Non-pigmented ciliary epithelial cell (primary cell): ENCODE results near the gene LRIT2.
"Not testable (repeated sequence)": the region's sequence is repeated elsewhere in the genome, so short reads cannot be mapped to it uniquely, and the experiment has no call there.

Source experiments
- DNase-seq: peaks from one replicate; pipeline ENCODE4 v3.0.0-alpha.2; 2010; ENCODE audit warnings: low read depth

The LRIT2 gene

DNA sequence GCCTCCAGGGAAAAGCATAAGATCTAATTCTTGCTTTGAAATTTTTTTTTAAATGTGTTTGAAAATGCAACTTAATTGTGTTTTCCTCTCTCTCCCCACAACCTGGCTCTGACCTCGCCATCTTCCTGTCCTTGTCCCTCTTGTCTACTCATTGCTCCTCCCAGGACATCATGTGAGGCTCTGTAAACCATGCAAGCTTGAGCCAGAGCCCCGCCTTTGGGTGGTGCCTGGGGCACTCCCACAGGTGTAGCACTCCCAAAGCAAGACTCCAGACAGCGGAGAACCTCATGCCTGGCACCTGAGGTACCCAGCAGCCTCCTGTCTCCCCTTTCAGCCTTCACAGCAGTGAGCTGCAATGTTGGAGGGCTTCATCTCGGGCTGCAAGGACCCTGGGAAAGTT is 40.8 kb downstream of the LRIT2 start:
- no peak for DNase-seq

DNA sequence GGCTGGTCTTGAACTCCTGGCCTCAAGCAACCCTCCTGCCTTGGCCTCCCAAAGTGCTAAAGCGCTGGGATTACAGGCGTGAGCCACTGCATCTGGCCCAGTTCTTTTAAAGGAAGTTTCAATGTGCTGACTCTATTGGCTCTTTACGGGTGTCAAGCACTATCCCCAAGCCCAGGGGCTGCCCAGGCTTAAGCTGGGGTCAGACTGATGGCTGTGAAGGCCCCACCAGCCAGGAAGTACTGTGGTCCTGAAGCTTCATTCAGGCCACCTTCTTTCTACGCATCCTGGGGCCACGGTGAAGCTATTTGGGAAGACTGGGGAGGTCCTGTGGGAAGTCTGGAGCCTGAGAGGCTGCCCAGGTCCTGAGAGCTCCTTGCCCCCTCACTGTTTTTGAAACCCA is 43.7 kb downstream of the LRIT2 start:
- DNase-seq, result no peak

DNA sequence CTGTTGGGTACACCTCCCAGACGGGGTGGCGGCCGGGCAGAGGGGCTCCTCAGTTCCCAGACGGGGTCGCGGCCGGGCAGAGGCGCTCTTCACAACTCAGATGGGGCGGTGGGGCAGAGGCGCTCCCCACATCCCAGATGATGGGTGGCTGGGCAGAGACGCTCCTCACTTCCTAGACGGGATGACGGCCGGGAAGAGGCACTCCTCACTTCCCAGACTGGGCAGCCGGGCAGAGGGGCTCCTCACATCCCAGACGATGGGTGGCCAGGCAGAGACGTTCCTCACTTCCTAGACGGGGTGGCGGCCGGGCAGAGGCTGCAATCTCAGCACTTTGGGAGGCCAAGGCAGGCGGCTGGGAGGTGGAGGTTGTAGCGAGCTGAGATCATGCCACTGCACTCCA is 45.0 kb downstream of the LRIT2 start:
- DNase-seq, result not testable (repeated sequence)

DNA sequence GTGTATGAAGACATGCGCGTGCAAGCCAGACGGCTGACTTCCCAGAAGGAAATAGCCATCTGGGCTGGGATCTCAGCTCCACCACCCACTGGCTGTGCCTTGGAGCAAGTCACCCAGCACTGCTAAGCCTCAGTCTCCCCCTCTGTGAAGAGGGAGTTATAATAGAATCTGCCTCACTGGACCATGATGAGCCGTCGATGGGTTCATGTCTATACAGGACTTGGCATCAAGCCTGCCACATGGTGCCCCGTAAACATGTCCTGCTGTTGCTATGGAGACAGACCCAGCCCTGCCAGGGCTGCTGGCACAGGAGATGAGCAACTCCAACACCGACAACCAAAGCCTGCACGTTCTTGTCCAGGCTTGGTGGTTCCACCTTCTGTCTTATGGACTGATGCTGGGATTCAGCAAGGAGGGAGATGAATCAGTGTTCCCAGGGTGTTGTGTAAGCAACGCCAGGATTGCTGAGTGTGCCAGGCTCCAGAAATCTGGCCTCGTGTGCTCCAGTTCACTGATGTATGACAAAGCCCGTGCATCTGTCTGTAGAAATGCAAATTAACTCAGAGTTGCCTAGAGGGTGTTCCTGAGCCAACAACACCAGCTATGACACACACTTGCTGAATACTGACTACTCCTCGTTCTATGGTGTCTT is 46.2 kb downstream of the LRIT2 start:
- no peak for DNase-seq

DNA sequence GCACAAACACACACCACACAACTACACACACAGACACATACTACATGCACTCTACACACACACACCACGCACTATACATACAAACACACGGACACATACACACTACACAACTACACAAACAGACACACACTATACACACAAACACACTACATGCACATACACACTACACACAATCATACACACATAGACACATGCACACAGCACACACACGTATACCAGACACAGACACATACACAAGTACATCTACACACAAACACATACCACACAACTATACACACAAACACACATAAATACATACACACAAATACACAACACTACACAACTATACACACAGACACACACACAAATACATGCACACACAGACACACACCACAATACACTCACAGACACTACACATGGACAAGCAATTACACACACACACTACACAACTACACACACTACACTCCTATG is 47.2 kb downstream of the LRIT2 start:
- DNase-seq, result no peak

DNA sequence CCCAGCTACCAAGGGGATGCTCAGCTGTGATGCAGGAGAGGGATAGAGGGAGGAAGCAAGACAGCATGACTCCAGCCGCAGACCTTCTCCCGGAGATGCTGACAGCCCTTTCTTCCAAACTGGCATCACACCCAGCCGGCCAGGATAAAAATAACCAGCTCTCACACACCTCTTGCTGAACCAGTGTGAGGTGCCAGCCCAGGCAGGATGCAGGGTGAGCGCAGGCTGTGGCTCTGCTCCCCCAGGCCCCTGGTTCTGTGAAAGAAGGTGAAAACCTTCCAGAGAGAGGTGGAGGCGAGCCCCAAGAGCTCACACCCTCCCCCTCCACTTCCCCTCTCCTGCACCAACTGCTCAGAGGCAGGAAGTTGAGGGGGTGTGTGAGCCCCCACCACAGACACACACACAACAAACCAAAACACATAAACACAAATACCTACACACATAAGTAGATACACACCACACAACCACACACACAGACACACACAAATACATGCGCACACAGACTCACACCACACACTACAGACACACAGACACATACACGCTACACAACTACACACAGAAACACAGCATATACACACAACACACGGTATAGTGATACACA is 47.7 kb downstream of the LRIT2 start:
- no peak for DNase-seq

DNA sequence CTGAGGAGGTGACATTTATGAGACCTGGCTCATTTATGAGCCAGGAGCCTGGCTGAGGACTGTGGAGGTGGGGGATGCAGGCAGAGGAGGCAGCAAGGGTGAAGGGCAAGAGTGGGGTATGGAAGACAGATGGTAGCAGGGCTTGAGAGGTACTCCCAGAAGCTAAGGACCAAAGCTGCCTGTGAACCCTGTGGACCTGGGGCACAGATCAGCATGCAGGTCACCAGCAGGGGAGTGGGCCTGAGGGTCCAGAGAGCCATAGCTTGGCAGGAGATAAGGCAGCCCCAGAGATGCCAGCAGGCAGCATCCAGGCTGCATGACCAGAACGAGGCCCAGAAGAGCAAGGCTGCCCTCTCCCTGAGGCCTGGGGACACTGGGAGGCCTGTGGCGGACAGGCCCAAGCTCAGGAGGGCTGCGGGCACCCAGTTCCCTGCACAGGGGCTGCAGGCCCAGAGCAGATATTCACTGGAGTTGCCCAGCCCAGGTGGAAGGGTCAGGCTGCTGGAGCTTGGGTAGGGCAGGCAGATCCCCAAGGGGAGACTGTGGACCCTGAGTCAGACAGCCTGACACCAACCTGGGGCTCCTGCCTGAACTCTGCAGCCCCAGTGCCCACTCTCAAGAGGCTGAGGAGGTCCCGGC is 48.4 kb downstream of the LRIT2 start:
- DNase-seq, result no peak

DNA sequence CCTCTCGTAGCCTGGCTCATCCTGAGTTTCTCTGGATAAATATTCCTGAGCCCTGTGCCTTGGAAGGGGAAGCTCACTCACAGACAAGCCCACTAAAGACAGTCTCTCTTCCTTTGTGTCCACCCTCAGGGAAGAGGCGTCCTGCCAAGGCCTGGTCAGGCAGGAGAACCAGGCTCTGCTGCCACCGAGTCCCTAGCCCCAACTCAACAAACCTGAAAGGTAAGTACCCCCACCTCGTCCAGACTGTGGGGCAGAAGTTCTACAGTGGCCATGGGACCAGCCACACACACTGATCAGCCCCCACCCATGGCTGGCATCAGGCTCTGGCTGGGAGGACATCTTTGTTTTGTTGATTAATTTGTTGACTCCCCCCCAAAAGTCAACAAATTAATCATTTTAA is 49.0 kb downstream of the LRIT2 start:
- DNase-seq, result no peak

DNA sequence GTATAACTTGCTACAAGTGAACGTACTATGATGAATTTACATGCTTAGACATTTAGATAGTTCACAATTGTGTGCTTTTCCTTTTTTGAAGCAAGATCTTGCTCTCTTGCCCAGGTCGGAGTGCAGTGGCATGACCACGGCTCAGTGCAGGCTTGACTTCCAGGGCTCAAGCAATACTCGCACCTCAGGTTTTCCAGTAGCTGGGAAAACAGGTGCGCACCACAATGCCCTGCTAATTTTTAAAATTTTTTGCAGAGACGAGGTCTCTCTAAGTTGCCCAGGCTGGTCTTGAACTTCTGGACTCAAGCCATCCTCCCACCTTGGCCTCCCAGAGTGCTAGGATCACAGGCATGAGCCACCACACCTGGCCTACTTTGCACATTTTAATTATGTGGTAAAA is 49.9 kb downstream of the LRIT2 start:
- no peak for DNase-seq

DNA sequence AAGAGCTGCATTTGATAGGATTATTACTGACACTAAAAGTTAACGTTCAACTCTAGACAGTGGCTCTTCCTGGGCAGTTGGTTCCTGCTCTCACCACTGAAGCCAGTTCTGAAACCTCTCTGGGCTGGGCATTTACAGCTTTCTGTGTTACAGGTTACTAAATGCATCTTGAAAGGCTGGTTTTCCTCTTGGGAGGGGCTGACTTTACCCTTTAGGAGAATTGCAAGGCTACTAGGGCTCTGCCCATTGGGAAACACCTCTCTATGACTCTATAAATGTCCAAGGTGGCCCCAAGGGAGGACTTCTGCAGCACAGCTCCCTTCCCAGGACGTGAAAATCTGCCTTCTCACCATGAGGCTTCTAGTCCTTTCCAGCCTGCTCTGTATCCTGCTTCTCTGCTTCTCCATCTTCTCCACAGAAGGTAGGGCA is 51.8 kb downstream of the LRIT2 start, which contains the start of gene GPR15LG:
Gene GPR15LG, plus strand, starts transcription at position 301 of the 429 bp plus-strand sequence. Its CDS starts 51 bp downstream, at position 352.
- DNase-seq, result no peak

DNA sequence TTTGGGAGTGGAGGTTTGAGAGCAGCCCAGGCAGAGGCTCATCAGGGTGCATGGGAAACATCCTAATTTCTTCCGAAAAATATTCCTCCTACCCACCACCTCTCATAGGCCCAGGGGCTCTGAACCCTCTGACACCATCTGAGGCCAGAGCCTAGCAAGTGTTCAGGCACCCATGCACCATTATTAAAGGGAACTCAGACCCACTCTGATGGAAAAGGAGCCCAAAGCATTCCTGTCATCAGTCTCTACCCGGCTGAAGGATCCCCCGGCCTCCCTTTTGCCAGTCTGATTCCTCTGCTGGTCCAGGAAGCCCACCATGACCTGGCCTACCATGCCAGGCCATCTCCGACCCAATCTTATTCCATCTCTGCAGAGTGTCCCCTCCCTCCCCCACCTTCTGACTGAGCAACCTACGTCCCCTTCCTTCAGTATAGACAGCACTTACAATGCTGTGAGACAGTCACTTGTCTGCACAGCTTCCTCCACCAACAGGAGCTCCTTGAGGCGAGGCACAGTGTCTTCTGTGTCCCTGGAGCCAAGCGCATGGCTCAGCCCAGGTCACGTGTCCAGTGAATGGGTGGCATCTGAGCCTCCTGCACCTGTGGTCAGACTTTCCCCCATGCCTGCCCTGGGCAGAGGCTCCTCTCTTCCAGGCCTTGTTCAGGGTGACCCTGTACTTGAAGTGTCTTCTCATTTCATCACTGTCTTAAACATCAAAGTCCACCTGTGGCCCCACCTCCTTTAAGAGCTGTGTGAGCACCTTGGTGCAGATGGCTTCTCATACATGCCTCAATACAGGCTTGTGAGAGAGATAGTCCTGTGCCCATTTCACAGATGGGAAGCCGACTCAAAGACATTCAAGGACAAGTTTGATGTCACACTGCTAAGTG is 52.6 kb downstream of the LRIT2 start:
- no peak for DNase-seq

DNA sequence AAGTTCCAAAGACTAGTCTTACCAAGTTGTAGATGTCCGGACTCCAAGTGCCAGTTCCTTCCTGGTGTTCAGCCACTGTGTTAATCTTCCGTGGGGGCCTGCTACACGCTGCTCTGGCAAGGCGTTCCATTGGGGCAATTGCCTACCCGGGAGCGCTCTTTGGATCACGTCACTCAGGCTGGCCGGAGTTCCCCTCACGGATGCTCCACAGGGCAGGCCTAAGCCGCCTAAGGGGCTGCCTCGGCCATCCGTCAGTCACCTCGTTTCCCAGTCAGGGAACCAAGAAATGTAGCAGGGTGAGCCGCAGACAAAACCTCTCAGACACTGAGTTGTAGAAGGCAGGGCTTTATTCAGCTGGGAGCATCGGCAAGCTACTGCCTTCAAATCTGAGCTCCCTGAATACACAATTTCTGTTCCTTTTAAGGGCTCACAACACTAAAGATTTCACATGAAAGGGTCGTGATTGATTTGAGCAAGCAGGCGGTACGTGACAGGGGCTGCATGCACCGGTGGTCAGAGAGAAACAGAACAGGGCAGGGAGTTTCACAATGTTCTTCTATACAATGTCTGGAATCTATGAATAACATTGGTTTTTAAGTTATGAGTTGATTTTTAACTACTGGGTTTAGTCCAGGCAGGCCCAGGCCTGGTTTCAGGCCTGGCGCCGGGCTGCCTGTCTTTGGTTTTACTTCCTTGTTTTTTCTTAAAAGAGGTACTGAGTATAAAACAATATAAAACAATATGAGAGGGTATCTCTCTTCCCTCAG is 53.5 kb downstream of the LRIT2 start:
- DNase-seq, result not testable (repeated sequence)

DNA sequence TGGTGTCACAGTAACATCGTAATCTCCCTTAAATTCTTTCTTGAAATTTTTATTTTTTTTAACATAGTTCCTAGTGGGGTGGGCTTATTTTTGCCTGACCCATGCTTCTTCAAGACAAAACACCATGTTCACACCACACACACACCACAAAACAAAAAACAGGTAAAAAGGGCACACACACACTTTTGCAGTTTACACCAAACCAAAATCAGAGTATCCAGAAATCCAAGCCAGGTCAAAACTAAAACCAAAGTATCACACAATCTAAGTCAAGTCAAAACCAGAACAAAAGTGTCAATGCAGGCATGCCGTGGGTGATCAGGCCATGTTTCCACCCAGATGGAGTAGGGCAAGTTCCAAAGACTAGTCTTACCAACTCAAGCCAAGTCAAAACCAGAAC is 54.1 kb downstream of the LRIT2 start:
- DNase-seq, result not testable (repeated sequence)
